Fibroblast of mammary gland (primary cell): Measurements from ENCODE around the gene APOB.

ENCODE experiments used
- DNase-seq: peaks from one replicate; pipeline ENCODE4 v3.0.0-alpha.2; 2010; ENCODE audit warnings: low read depth
- H3K4me3 ChIP-seq: 2 replicates; pipeline ENCODE4 v1.5.1; 2011; ENCODE audit warnings: low read depth, mild to moderate bottlenecking, low read length, moderate library complexity; ENCODE audit not compliant: control insufficient read depth
- TF ChIP-seq, protein P1 (sequence below): conservative IDR thresholded peaks from 2 replicates; pipeline ENCODE4 v1.5.1; 2011; ENCODE audit warnings: low read depth, low read length, inconsistent platforms; ENCODE audit not compliant: control insufficient read depth, insufficient read depth

APOB gene

DNA sequence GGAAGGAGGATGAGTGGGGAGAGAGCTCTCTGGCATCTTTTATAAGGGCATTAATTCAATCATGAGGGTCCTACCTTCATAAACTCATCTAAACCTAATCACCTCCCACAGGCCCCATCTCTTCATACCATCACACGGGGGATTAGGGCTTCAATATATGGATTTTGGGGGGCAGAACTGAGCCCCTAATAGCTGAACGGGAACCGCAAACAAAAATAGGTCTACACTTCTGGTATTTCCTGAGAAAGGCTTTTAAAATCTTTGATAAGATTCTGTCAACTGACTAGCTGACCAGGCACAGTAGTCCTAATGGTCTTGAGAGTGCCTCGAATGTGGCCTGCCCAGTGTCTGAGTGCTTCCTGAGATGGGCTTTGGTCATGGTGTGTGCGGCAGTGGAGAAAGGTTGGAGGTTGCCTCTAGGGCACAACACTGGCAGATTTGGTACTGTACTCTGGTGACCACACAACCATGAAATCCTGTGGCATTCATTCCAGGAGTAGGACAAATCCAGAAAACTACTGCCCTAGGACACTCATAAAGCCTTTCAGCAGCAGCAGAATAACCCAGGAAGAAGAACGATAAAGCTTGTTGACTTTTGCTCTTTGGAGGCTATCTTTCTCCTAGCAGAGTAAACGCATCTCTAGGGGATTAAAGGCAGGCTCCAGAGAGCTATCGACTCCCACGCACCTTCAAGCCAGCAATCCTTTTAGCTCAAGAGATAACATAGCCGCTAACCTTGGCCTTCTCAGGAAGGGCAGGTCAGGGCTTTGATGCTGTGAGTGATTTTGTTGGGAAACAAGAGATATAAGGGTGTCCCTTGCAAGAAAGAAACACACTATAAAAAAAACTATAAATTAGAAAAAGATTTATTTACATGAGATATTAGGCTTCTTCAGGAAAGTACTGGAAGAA, 12.3 kb upstream of the APOB start:
- DNase-seq, result no peak
- TF ChIP-seq, protein P1, sequence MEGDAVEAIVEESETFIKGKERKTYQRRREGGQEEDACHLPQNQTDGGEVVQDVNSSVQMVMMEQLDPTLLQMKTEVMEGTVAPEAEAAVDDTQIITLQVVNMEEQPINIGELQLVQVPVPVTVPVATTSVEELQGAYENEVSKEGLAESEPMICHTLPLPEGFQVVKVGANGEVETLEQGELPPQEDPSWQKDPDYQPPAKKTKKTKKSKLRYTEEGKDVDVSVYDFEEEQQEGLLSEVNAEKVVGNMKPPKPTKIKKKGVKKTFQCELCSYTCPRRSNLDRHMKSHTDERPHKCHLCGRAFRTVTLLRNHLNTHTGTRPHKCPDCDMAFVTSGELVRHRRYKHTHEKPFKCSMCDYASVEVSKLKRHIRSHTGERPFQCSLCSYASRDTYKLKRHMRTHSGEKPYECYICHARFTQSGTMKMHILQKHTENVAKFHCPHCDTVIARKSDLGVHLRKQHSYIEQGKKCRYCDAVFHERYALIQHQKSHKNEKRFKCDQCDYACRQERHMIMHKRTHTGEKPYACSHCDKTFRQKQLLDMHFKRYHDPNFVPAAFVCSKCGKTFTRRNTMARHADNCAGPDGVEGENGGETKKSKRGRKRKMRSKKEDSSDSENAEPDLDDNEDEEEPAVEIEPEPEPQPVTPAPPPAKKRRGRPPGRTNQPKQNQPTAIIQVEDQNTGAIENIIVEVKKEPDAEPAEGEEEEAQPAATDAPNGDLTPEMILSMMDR, result no peak
- no peak overlapping the region for H3K4me3 ChIP-seq

DNA sequence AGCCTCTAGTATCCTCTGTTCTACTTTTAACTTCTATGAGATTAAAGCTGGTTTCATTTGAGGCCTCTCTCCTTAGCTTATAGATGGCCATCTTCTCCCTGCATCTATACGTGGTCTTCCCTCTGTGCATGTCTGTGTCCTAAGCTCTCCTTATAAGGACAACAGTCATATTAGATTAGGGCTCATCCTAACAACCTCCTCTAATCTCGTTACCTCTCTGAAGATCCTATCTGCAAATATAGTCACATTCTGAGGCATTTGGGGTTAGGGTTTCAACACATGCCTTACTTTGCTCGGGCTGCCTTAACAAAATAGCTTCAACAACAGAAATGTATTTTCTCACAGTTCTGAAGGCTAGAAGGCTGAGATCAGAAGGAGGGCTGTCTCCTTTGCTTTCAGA, 11.6 kb upstream of the APOB start:
- DNase-seq, result no peak
- TF ChIP-seq, protein P1, result no peak
- no peak overlapping the region for H3K4me3 ChIP-seq

DNA sequence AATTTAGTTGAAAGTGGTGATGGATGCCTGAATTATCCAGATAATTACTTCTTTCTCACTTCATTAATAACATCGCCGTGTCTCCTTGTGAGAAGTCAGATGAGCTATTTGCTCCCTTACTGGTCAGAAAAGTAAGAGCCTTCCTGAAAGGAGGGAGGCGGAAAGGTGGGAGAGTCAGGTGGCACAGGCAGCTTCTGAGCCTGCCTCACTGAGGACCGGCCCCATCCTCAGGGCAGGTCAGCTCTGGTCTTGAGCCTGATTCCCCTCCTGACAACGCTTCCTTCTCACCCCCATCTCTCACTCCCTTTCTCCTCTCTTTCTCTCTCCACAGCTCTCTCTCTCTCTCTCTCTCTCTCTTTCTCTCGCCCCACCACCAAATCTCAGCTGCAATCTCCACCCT, 10.1 kb upstream of the APOB start:
- TF ChIP-seq, protein P1, result no peak
- no peak for DNase-seq
- H3K4me3 ChIP-seq, result no peak overlapping the region

DNA sequence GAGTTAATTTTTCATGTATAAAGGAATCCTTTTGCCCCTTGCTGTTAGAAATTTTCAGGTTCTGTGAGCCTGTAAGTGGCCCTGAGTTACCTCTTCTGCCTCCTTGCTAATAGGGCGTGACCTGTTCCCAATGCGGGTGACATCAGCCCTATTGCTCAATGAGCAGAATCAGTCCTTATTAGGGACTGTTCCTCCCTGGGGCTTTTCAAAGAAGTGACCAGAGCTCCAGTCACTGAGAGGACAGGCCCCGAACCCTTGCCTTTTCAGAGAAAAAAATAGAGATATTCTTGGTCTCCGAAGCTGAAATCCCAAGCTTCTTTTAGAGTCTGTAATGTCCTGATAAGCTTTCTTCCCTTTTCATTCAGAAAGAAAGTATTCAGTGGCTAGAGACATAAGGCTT, 8.2 kb upstream of the APOB start:
- H3K4me3 ChIP-seq, result no peak overlapping the region
- no peak for DNase-seq
- TF ChIP-seq, protein P1, result no peak

GRCh38 chr2:21050164-21050563, 6.3 kb upstream of the APOB start:
- DNase-seq, result no peak
- TF ChIP-seq, protein P1, result no peak
- H3K4me3 ChIP-seq, result no peak overlapping the region

DNA sequence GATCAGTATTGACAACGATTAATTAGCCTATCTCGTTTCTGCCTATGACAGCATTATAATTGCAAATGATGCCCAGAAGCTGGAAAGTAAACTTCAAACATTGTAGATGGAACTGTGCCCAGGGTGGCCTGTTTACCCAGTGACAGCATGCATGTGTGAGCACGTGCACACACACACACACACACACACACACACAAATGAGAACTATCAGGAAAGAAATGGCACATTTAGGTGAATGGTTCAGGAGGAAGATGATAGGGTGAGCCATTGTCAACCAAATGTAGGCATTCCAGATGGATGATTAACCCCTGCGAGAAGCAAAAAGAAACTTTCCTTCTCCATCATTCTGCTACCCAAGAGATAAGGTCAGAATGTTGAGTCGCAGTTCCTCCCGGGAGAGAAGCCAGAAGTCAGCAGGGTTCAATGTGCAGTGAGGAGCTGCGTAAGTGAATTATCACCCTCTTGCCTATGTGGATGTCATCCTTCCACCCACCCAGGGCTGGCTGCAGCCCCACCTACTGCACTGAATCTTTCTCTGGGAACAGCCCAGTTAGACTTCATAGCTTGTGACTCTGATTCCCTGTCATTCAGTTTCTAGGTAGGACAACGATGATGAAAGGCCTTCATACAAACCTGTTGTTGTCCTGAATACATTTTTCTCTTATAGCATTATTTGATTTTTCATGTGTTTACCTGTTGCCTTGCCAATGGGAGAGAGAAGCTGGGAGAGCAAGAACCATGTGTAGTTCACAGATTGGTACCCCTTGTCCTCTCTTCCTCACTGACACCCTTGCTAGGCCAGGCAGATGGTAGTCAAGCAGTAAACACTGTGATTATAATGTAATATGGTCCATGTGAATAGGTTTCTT, 3.5 kb upstream of the APOB start:
- no peak for DNase-seq
- H3K4me3 ChIP-seq, result no peak overlapping the region
- TF ChIP-seq, protein P1, result no peak
